CD4-positive, alpha-beta T cell (primary cell): Measurements from ENCODE around the gene HOMEZ. TPM values are rescaled to one million over a fixed set of nuclear protein-coding genes. Genes with fewer than 3 reads are reported as not detected.
"Not testable (repeated sequence)": the region's sequence is repeated elsewhere in the genome, so short reads cannot be mapped to it uniquely, and the experiment has no call there.

Experiments used
- ATAC-seq: fragments of 200-7000 bp; cut with Tn5 transposase; one replicate; pipeline ENCODE4 v1.10.0; 2022; ENCODE audit warnings: mild to moderate bottlenecking; ENCODE audit not compliant: poor library complexity
- CTCF ChIA-PET: fragments of 350-600 bp; sonication (Branson Sonifier 250); formaldehyde crosslinking; loops from one replicate; lab custom pipeline; 2021; ENCODE audit warnings: antibody characterized with exemption, inconsistent platforms; lab: Charles Lee
- POLR2A ChIA-PET: fragments of 350-600 bp; sonication (Branson Sonifier 250); formaldehyde crosslinking; loops from one replicate; lab custom pipeline; 2021; ENCODE audit warnings: antibody characterized with exemption, inconsistent platforms; lab: Charles Lee
- DNase-seq, 14 experiments: peaks; one replicate each; pipeline ENCODE4 v3.0.0-alpha.2; 2013 to 2020; ENCODE audit warnings: mixed read lengths in 2 of 14
- H3K27ac ChIP-seq, 2 donors: one replicate each; pipeline versions ENCODE4 v1.5.1 to v1.7.0; 2013; ENCODE audit warnings: low read length in 2 of 2, low read depth in 1 of 2, mild to moderate bottlenecking in 1 of 2
- H3K27me3 ChIP-seq, 2 experiments: 1 replicate in 1 of 2; 2 replicates in 1 of 2; pipeline versions ENCODE4 v1.6.1 to v1.7.0; 2013; ENCODE audit warnings: low read length in 2 of 2, control low read depth in 1 of 2, mild to moderate bottlenecking in 1 of 2, moderate library complexity in 1 of 2; ENCODE audit not compliant: insufficient read depth in 2 of 2, control insufficient read depth in 1 of 2
- H3K36me3 ChIP-seq: one replicate; pipeline ENCODE4 v1.6.1; 2013; ENCODE audit warnings: low read length, control low read depth; ENCODE audit not compliant: insufficient read depth
- H3K4me1 ChIP-seq: one replicate; pipeline ENCODE4 v1.6.1; 2013; ENCODE audit warnings: low read length, control low read depth; ENCODE audit not compliant: insufficient read depth
- H3K4me3 ChIP-seq: one replicate; pipeline ENCODE4 v1.5.1; 2013; ENCODE audit warnings: mild to moderate bottlenecking, low read length, moderate library complexity
- H3K9me3 ChIP-seq, 2 experiments: 1 replicate in 1 of 2; 2 replicates in 1 of 2; pipeline versions ENCODE4 v1.6.1 to v1.7.0; 2013; ENCODE audit warnings: low read length in 2 of 2, mild to moderate bottlenecking in 2 of 2, control low read depth in 1 of 2, moderate library complexity in 1 of 2; ENCODE audit not compliant: control insufficient read depth in 1 of 2, insufficient read depth in 1 of 2
- H3K27ac Mint-ChIP-seq: one replicate; pipeline ENCODE4 v1.8.0; 2020; ENCODE audit warnings: mixed read lengths
- H3K27me3 Mint-ChIP-seq: one replicate; pipeline ENCODE4 v1.8.0; 2021; ENCODE audit warnings: mixed read lengths
- H3K36me3 Mint-ChIP-seq: one replicate; pipeline ENCODE4 v1.8.0; 2021; ENCODE audit warnings: low read depth, mixed read lengths
- H3K4me1 Mint-ChIP-seq: one replicate; pipeline ENCODE4 v1.8.0; 2021; ENCODE audit warnings: low read depth, mixed read lengths
- H3K4me3 Mint-ChIP-seq: one replicate; pipeline ENCODE4 v1.8.0; 2020; ENCODE audit warnings: mild to moderate bottlenecking, mixed read lengths
- H3K9me3 Mint-ChIP-seq: one replicate; pipeline ENCODE4 v1.8.0; 2020; ENCODE audit warnings: mixed read lengths
- intact Hi-C, 2 experiments: fragments of 100-400 bp; cut with DNase I in 1 of 2; cut with micrococcal nuclease in 1 of 2; formaldehyde crosslinking; loops; one replicate each; pipeline versions ENCODE4 v1.15.1 to v1.9.0; 2023 to 2025; cut with DNase I, micrococcal nuclease
- total RNA-seq, 174 experiments: library from RNA in 2 of 174; stranded (reverse) in 2 of 174; gene quantifications; one replicate each; pipeline ENCODE4 v1.2.3 and lab custom pipeline; 2021 to 2026
- TF ChIP-seq, protein P1 (sequence below): fragments of 200-600 bp; IDR thresholded peaks from one replicate; pipeline ENCODE4 v1.8.0; 2022; ENCODE audit warnings: antibody characterized with exemption, mild to moderate bottlenecking

HOMEZ gene
- total RNA-seq, 2 experiments from 2014 or later: 2.0 to 2.8 TPM

DNA sequence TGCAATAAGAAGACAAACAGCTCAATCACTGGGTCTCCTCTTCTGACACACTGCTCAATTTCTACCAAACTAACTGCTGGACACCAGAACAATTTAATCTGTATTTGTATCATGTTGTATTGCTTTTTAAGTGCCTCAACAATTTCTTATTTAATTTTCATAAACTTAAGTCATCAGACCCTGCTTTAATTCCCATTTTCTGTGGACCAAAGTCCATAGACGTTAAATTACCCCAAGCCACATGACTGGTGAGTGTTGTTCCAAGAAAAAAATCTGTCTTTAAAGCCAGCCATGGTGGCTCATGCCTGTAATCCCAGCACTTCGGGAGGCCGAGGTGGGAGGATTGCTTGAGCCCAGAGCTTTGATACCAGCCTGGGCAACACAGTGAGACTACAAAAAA is 8.7 kb downstream of the HOMEZ start:
- no peaks in the 10 kb centered on the region for H3K36me3 Mint-ChIP-seq
- TF ChIP-seq, protein P1, sequence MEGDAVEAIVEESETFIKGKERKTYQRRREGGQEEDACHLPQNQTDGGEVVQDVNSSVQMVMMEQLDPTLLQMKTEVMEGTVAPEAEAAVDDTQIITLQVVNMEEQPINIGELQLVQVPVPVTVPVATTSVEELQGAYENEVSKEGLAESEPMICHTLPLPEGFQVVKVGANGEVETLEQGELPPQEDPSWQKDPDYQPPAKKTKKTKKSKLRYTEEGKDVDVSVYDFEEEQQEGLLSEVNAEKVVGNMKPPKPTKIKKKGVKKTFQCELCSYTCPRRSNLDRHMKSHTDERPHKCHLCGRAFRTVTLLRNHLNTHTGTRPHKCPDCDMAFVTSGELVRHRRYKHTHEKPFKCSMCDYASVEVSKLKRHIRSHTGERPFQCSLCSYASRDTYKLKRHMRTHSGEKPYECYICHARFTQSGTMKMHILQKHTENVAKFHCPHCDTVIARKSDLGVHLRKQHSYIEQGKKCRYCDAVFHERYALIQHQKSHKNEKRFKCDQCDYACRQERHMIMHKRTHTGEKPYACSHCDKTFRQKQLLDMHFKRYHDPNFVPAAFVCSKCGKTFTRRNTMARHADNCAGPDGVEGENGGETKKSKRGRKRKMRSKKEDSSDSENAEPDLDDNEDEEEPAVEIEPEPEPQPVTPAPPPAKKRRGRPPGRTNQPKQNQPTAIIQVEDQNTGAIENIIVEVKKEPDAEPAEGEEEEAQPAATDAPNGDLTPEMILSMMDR: no peak
- H3K9me3 Mint-ChIP-seq: no peaks in the 10 kb centered on the region
- no peak overlapping the region for H3K4me3 ChIP-seq
- no peaks in the 10 kb centered on the region for H3K4me1 ChIP-seq
- no peaks in the 10 kb centered on the region for H3K4me1 Mint-ChIP-seq
- peaks cover 11% of the 10 kb centered on the region for H3K36me3 ChIP-seq
- no peaks in the 10 kb centered on the region for H3K27me3 Mint-ChIP-seq
- H3K27me3 ChIP-seq: no peaks in the 10 kb centered on the region
- no peak overlapping the region for H3K27ac Mint-ChIP-seq
- DNase-seq: no peak
- POLR2A ChIA-PET: no interaction called here
- no peak for ATAC-seq
- no peak overlapping the region for H3K4me3 Mint-ChIP-seq
- intact Hi-C loops: no loop called here
- no peak overlapping the region for H3K27ac ChIP-seq
- CTCF ChIA-PET: interaction anchor here (1.8 kb wide), 1 partner anchor 24 kb away, joined by 5 read pairs; no protein-coding TSS in a partner anchor
- no peaks in the 10 kb centered on the region for H3K9me3 ChIP-seq

DNA sequence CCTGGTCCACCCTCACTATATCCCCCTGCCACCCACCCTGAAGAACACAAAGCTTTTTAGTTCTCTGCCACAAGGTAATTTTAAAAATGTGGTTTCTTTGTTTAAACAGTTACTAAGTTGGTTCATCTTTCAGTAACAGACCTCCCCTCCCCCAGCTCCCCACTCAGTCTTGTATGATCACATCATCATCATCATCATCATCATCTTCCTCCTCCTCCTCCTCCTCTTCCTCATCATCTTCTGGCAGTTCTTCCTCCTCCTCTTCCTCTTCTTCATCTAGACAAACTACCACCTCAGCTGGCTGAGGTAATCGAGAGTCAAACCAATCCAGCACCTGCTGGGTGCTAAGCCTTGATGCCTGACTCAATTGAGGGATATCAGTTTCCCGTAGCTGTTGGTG is 10.5 kb downstream of the HOMEZ start:
- H3K27ac Mint-ChIP-seq: no peak overlapping the region

DNA sequence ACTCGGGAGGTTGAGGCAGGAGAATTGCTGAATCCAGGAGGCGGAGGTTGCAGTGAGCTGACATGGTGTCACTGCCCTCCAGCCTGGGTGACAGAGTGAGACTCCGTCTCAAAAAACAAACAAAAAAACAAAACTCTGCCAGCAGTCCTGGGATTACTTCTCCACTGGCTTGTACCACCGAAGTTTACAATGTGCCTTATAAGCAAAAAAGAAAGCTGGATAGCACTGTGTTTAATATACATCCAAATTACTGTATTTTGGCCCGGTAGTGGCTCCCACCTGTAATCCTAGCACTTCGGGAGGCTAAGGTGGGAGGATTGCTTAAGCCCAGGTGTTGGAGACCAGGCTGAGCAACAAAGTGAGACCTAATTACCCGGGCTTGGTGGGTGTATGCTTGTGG is 16.7 kb downstream of the HOMEZ start:
- no peak for ATAC-seq
- Mint-ChIP-seq H3K4me3 (no peak overlapping the region), H3K36me3 (no peaks in the 10 kb centered on the region), H3K27me3 (peaks cover 17% of the 10 kb centered on the region), H3K9me3 (no peaks in the 10 kb centered on the region), H3K4me1 (no peaks in the 10 kb centered on the region), H3K27ac (no peak overlapping the region)
- Histone ChIP-seq H3K27me3 (peaks cover 0 to 4% of the 10 kb centered on the region in 2 experiments), H3K4me3 (no peak overlapping the region), H3K9me3 (no peaks in the 10 kb centered on the region), H3K4me1 (no peaks in the 10 kb centered on the region), H3K36me3 (no peaks in the 10 kb centered on the region), H3K27ac (no peak overlapping the region)
- TF ChIP-seq, protein P1: no peak
- intact Hi-C loops: loop anchor here (5.0 to 10.0 kb wide), 3 partner anchors 56 to 293 kb away; partner anchors contain the start of genes PABPN1 (in 1 of the 2) and THTPA (in 1 of the 2)
- ChIA-PET CTCF (interaction anchor here (0.7 to 1.4 kb wide), 2 partner anchors 11 to 70 kb away, joined by 3 read pairs; no protein-coding TSS in a partner anchor), POLR2A (interaction anchor here (1.8 kb wide), 1 partner anchor 18 kb away, joined by 3 read pairs; no protein-coding TSS in a partner anchor)
- no peak for DNase-seq

More for the DNA sequence above, 10.5 kb downstream of the HOMEZ start:
- ATAC-seq (no peak), DNase-seq (no peak)
- no peaks in the 10 kb centered on the region for H3K27me3 ChIP-seq
- no peaks in the 10 kb centered on the region for H3K4me1 ChIP-seq
- CTCF ChIA-PET: interaction anchor here (0.6 kb wide), 1 partner anchor 184 kb away, joined by 3 read pairs; no protein-coding TSS in a partner anchor
- intact Hi-C loops: no loop called here
- no peak overlapping the region for H3K27ac ChIP-seq
- TF ChIP-seq, protein P1: no peak
- H3K36me3 ChIP-seq: peaks cover 11% of the 10 kb centered on the region
- Mint-ChIP-seq H3K9me3 (no peaks in the 10 kb centered on the region), H3K36me3 (no peaks in the 10 kb centered on the region), H3K4me3 (no peak overlapping the region), H3K27me3 (no peaks in the 10 kb centered on the region), H3K4me1 (no peaks in the 10 kb centered on the region)
- H3K9me3 ChIP-seq: no peaks in the 10 kb centered on the region
- POLR2A ChIA-PET: no interaction called here
- no peak overlapping the region for H3K4me3 ChIP-seq

DNA sequence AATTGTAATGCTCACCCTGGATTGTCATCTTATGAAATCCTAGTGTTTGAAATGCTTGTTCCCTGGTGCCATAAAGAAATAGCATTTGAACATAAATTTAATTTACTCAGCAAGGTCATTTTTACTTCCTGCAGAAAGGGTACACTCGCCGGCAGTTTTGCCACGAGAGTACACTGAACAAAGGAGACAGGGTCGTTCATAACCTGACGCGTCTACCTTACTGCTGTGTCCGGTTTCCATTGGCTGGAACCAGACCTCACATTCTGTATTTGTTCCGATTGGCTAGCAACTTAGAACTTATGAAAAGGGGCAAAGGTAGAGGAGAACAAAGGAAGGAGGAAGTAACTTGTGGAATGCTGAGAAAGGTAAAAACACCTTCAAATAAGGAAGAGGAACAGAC is 25.1 kb downstream of the HOMEZ start:
- CTCF ChIA-PET: not testable (repeated sequence)

More for the DNA sequence above, 25.1 kb downstream of the HOMEZ start:
- H3K4me1 Mint-ChIP-seq, H3K9me3 ChIP-seq, H3K9me3 Mint-ChIP-seq, POLR2A ChIA-PET, H3K4me3 ChIP-seq, DNase-seq, H3K4me1 ChIP-seq, H3K27ac ChIP-seq, H3K36me3 Mint-ChIP-seq, H3K4me3 Mint-ChIP-seq, H3K27ac Mint-ChIP-seq, H3K36me3 ChIP-seq, ATAC-seq: not testable (repeated sequence)
- intact Hi-C loops: loop anchor here in 1 of 2 experiments (10.0 kb wide), 1 partner anchor 64 kb away; the partner anchor contains the start of gene PABPN1
- peaks cover 0 to 41% of the 10 kb centered on the region in 2 experiments for H3K27me3 ChIP-seq
- H3K27me3 Mint-ChIP-seq: peaks cover 68% of the 10 kb centered on the region
